HCT116 (cell line): Measurements from ENCODE around the gene GRIN2A. TPM values are rescaled to one million over a fixed set of nuclear protein-coding genes. Genes with fewer than 3 reads are reported as not detected.

Experiments
- ATAC-seq: fragments of 200-7000 bp; cut with Tn5 transposase; 2 replicates; pipeline ENCODE4 v1.9.1; 2020; ENCODE audit warnings: mild to moderate bottlenecking, moderate library complexity
- BruUV-seq: library from RNA; stranded (reverse); fragments of 400-500 nt; replicated peaks from 2 replicates; lab custom pipeline; 2021; lab: Mats Ljungman, UMichigan
- CTCF ChIA-PET: fragments of 300-600 bp; sonication (Branson Sonifier 250); formaldehyde crosslinking; loops from one replicate; lab custom pipeline; 2021; ENCODE audit warnings: antibody characterized with exemption; lab: Charles Lee
- POLR2A ChIA-PET: fragments of 300-600, 350-600 bp; sonication (Branson Sonifier 250); formaldehyde crosslinking; loops from one replicate; lab custom pipeline; 2021; ENCODE audit warnings: antibody characterized with exemption; lab: Charles Lee
- RAD21 ChIA-PET, 2 experiments: fragments of 300-600 bp; sonication (Branson Sonifier 250); formaldehyde crosslinking; loops; one replicate each; lab custom pipeline; 2023; ENCODE audit warnings: low total read pairs in 2 of 2; ENCODE audit not compliant: uncharacterized antibody in 2 of 2, unreplicated experiment in 2 of 2, low non-redundant PET in 1 of 2; lab: Charles Lee
- DNase-seq: peaks from one replicate; pipeline ENCODE4 v3.0.0-alpha.2; 2010; ENCODE audit warnings: low read depth, low spot score
- H2AFZ ChIP-seq: fragments of 200-600 bp; shearing (Covaris generic), sonication (generic); 2 replicates; pipeline ENCODE4 v1.6.1; 2017; ENCODE audit warnings: low read depth, mixed run types, mixed read lengths, antibody characterized with exemption, low read length; ENCODE audit not compliant: poor library complexity, severe bottlenecking
- H3K27ac ChIP-seq: 2 replicates; pipeline ENCODE4 v1.5.1; 2012; ENCODE audit warnings: low read depth, low read length
- H3K27me3 ChIP-seq: fragments of 200-600 bp; sonication (generic); 2 replicates; pipeline ENCODE4 v1.6.1; 2016; ENCODE audit warnings: mixed run types, low read length, mixed read lengths; ENCODE audit not compliant: insufficient read depth
- H3K36me3 ChIP-seq, 2 experiments: fragments of 200-500 bp in 1 of 2; fragments of 200-600 bp in 1 of 2; sonication (Bioruptor generic) in 1 of 2; sonication (generic) in 1 of 2; 2 replicates each; pipeline versions ENCODE4 v1.5.1 to v1.6.1; 2014 to 2016; ENCODE audit warnings: low read length in 2 of 2, inconsistent platforms in 1 of 2, mixed read lengths in 1 of 2, mixed run types in 1 of 2; ENCODE audit not compliant: insufficient read depth in 2 of 2, control insufficient read depth in 1 of 2
- H3K4me1 ChIP-seq, 2 experiments: fragments of 200-600 bp in 1 of 2; sonication (generic) in 1 of 2; 2 replicates each; pipeline versions ENCODE4 v1.5.1 to v1.6.1; 2012 to 2017; ENCODE audit warnings: low read length in 2 of 2, inconsistent platforms in 1 of 2, mild to moderate bottlenecking in 1 of 2, mixed read lengths in 1 of 2, mixed run types in 1 of 2, moderate library complexity in 1 of 2; ENCODE audit not compliant: insufficient read depth in 2 of 2, control insufficient read depth in 1 of 2
- H3K4me2 ChIP-seq: fragments of 200-600 bp; sonication (generic); 2 replicates; pipeline ENCODE4 v1.6.1; 2017; ENCODE audit warnings: mixed run types, low read length, mixed read lengths
- H3K4me3 ChIP-seq, 2 experiments: fragments of 200-600 bp in 1 of 2; sonication (generic) in 1 of 2; replicated peaks in 1 of 2; 2 replicates each; pipeline ENCODE4 v1.5.1; 2011 to 2016; ENCODE audit warnings: low read length in 2 of 2, control low read depth in 1 of 2, low read depth in 1 of 2, mild to moderate bottlenecking in 1 of 2, mixed read lengths in 1 of 2, mixed run types in 1 of 2
- H3K79me2 ChIP-seq: fragments of 200-600 bp; sonication (generic); 2 replicates; pipeline ENCODE4 v1.6.1; 2017; ENCODE audit warnings: mild to moderate bottlenecking, mixed run types, low read length, moderate library complexity, mixed read lengths; ENCODE audit not compliant: insufficient read depth
- H3K9ac ChIP-seq: fragments of 200-600 bp; sonication (generic); 2 replicates; pipeline ENCODE4 v1.6.1; 2016; ENCODE audit warnings: low read length, mixed read lengths
- H3K9me2 ChIP-seq: fragments of 200-600 bp; sonication (generic), shearing (Covaris generic); 2 replicates; pipeline ENCODE4 v1.6.1; 2017; ENCODE audit warnings: mixed run types, mild to moderate bottlenecking, moderate library complexity; ENCODE audit not compliant: insufficient read depth
- H3K9me3 ChIP-seq, 2 experiments: fragments of 200-500 bp in 1 of 2; fragments of 200-600 bp in 1 of 2; sonication (Bioruptor generic) in 1 of 2; sonication (generic) in 1 of 2; 2 replicates each; pipeline ENCODE4 v1.6.1; 2014 to 2017; ENCODE audit warnings: low read length in 2 of 2, mixed read lengths in 2 of 2, inconsistent platforms in 1 of 2, low read depth in 1 of 2, mild to moderate bottlenecking in 1 of 2, mixed run types in 1 of 2, moderate library complexity in 1 of 2; ENCODE audit not compliant: control insufficient read depth in 1 of 2, insufficient read depth in 1 of 2
- H4K20me1 ChIP-seq: fragments of 200-600 bp; sonication (generic), shearing (Covaris generic); 2 replicates; pipeline ENCODE4 v1.6.1; 2017; ENCODE audit warnings: mixed run types, mild to moderate bottlenecking, moderate library complexity; ENCODE audit not compliant: insufficient read depth
- ATF3 ChIP-seq: IDR thresholded peaks from 2 replicates; pipeline ENCODE4 v1.6.1; 2012
- CEBPB ChIP-seq: IDR thresholded peaks from 2 replicates; pipeline ENCODE4 v1.6.1; 2012; ENCODE audit warnings: low read depth
- CTCF ChIP-seq, 3 experiments: fragments of 200-600 bp in 1 of 3; sonication (generic) in 1 of 3; IDR thresholded peaks in 2 of 3; conservative IDR thresholded peaks in 1 of 3; 2 replicates each; pipeline ENCODE4 v1.5.1; 2012 to 2017; ENCODE audit warnings: low read depth in 2 of 3, low read length in 2 of 3, antibody characterized with exemption in 1 of 3, borderline replicate concordance in 1 of 3, control low read depth in 1 of 3, mild to moderate bottlenecking in 1 of 3, mixed read lengths in 1 of 3, mixed run types in 1 of 3, moderate library complexity in 1 of 3; ENCODE audit not compliant: insufficient read depth in 1 of 3
- EGR1 ChIP-seq: IDR thresholded peaks from 2 replicates; pipeline ENCODE4 v1.6.1; 2012; ENCODE audit warnings: low read depth
- FOSL1 ChIP-seq: IDR thresholded peaks from 2 replicates; pipeline ENCODE4 v1.6.1; 2012; ENCODE audit warnings: low read depth
- MAX ChIP-seq: IDR thresholded peaks from 2 replicates; pipeline ENCODE4 v1.6.1; 2012
- POLR2A ChIP-seq: IDR thresholded peaks from 2 replicates; pipeline ENCODE4 v1.7.0; 2011; ENCODE audit warnings: borderline replicate concordance; ENCODE audit not compliant: insufficient read depth, insufficient read length; ENCODE audit errors: extremely low read depth
- POLR2AphosphoS5 ChIP-seq: IDR thresholded peaks from 2 replicates; pipeline ENCODE4 v1.6.1; 2011; ENCODE audit warnings: mild to moderate bottlenecking, low read depth, low read length, moderate library complexity
- RAD21 ChIP-seq: IDR thresholded peaks from 2 replicates; pipeline ENCODE4 v1.6.1; 2012; ENCODE audit warnings: low read depth, mild to moderate bottlenecking
- REST ChIP-seq: IDR thresholded peaks from 2 replicates; pipeline ENCODE4 v1.6.1; 2012; ENCODE audit warnings: low read depth
- SP1 ChIP-seq: IDR thresholded peaks from 2 replicates; pipeline ENCODE4 v1.6.1; 2012; ENCODE audit warnings: low read depth
- SRF ChIP-seq: IDR thresholded peaks from 2 replicates; pipeline ENCODE4 v1.6.1; 2012; ENCODE audit warnings: low read depth
- TCF7L2 ChIP-seq: IDR thresholded peaks from 2 replicates; pipeline ENCODE4 v1.7.0; 2011; ENCODE audit warnings: borderline replicate concordance, inconsistent platforms; ENCODE audit not compliant: insufficient read depth, insufficient read length; ENCODE audit errors: extremely low read depth
- YY1 ChIP-seq: IDR thresholded peaks from 2 replicates; pipeline ENCODE4 v1.6.1; 2011; ENCODE audit warnings: low read length, low read depth, moderate library complexity, mild to moderate bottlenecking; ENCODE audit not compliant: insufficient replicate concordance; ENCODE audit errors: extremely low read depth
- ZFX ChIP-seq: fragments of 450-650 bp; IDR thresholded peaks from 2 replicates; pipeline ENCODE4 v1.6.1; 2017
- ZNF274 ChIP-seq: fragments of 200-500 bp; sonication (Bioruptor generic); IDR thresholded peaks from 2 replicates; pipeline ENCODE4 v1.6.1; 2014; ENCODE audit warnings: mild to moderate bottlenecking, low read depth, low read length, inconsistent platforms
- intact Hi-C: fragments of 100-400 bp; cut with micrococcal nuclease; formaldehyde crosslinking; loops from 2 replicates; pipeline ENCODE4 v1.10.0; 2022
- total RNA-seq: library from RNA; stranded (reverse); gene quantifications from one replicate; pipeline ENCODE4 v1.2.1, GENCODE V29; 2021; ENCODE audit not compliant: unreplicated experiment

GRIN2A gene
- total RNA-seq, 1 experiment from 2014 or later = 0.02 TPM

GRCh38 chr16:9904526-9904925 lies 277.7 kb downstream of the GRIN2A start:
- H3K79me2 ChIP-seq = no peaks in the 10 kb centered on the region
- no TSS peak for BruUV-seq
- TF ChIP-seq CTCF (IDR thresholded peaks at IDR 0.05 in 2 of 3, conservative IDR thresholded peaks at IDR 0.05 in 1 of 3; ENCODE audit: borderline replicate concordance in 1 of 3, insufficient read depth in 1 of 3, low read depth in 2 of 3, low read length in 2 of 3) (no peak), POLR2AphosphoS5 (no peak), POLR2A (no peak), CEBPB (no peak), SP1 (no peak), EGR1 (no peak), RAD21 (no peak), MAX (no peak), FOSL1 (no peak), ZNF274 (no peak), TCF7L2 (no peak), YY1 (no peak), REST (no peak), ZFX (no peak), SRF (no peak), ATF3 (no peak)
- peaks cover 16% of the 10 kb centered on the region; the same call in 1 of the 2 replicates for H3K27me3 ChIP-seq
- no peak overlapping the region for H2AFZ ChIP-seq
- H3K9ac ChIP-seq = no peak overlapping the region
- H4K20me1 ChIP-seq = no peaks in the 10 kb centered on the region
- H3K4me1 ChIP-seq = no peaks in the 10 kb centered on the region
- no peaks in the 10 kb centered on the region for H3K36me3 ChIP-seq
- H3K9me3 ChIP-seq = no peaks in the 10 kb centered on the region
- ChIA-PET CTCF (no interaction called here), POLR2A (no interaction called here), RAD21 (no interaction called here)
- DNase-seq (no peak), ATAC-seq (no peak)
- intact Hi-C loops = no loop called here
- no peaks in the 10 kb centered on the region for H3K9me2 ChIP-seq
- H3K4me2 ChIP-seq = no peak overlapping the region
- no peak overlapping the region for H3K27ac ChIP-seq
- no peak overlapping the region for H3K4me3 ChIP-seq
